HepG2 (cell line): ENCODE data around the gene BHLHE23. TPM values are rescaled to one million over a fixed set of nuclear protein-coding genes. Genes with fewer than 3 reads are reported as not detected.
A peak's percentile ranks its signal among the peaks of the same experiment; 100 is the strongest.

Source experiments
- ATM ChIP-seq: fragments of 450-650 bp; IDR thresholded peaks from 2 replicates; pipeline ENCODE4 v1.7.1; 2017; ENCODE audit warnings: mild to moderate bottlenecking, borderline replicate concordance
- CBFB ChIP-seq: sonication (generic); formaldehyde crosslinking; IDR thresholded peaks from 2 replicates; pipeline ENCODE4 v1.4.0; 2020; ENCODE audit warnings: missing genetic modification reagents
- CEBPG ChIP-seq: IDR thresholded peaks from 2 replicates; pipeline ENCODE4 v1.6.1; 2016
- FOXP1 ChIP-seq, 2 experiments: fragments of 450-650 bp in 1 of 2; IDR thresholded peaks; 2 replicates each; pipeline ENCODE4 v1.6.1; 2017 to 2018; ENCODE audit warnings: antibody characterized with exemption in 1 of 2
- GMEB2 ChIP-seq: IDR thresholded peaks from 2 replicates; pipeline ENCODE4 v1.6.1; 2016; ENCODE audit warnings: missing biosample characterization, missing genetic modification reagents, low read depth
- MXI1 ChIP-seq: IDR thresholded peaks from 3 replicates; pipeline ENCODE4 v1.6.1; 2012; ENCODE audit warnings: low read depth, low read length, inconsistent platforms, borderline replicate concordance
- MYNN ChIP-seq: sonication (generic); formaldehyde crosslinking; IDR thresholded peaks from 2 replicates; pipeline ENCODE4 v1.4.0; 2020; ENCODE audit warnings: mild to moderate bottlenecking, low read depth, missing genetic modification reagents
- NR2F1 ChIP-seq, 2 experiments: fragments of 450-650 bp in 1 of 2; formaldehyde crosslinking in 1 of 2; IDR thresholded peaks; 2 replicates each; pipeline versions ENCODE4 v1.5.0 to v1.6.1; 2016 to 2020; ENCODE audit warnings: mild to moderate bottlenecking in 1 of 2, missing compliant biosample characterization in 1 of 2, missing genetic modification reagents in 1 of 2, moderate library complexity in 1 of 2
- POLR2A ChIP-seq, 2 experiments: IDR thresholded peaks; 2 replicates each; pipeline ENCODE4 v1.6.1; 2011; ENCODE audit warnings: low read depth in 2 of 2, low read length in 2 of 2, mild to moderate bottlenecking in 1 of 2, moderate library complexity in 1 of 2; ENCODE audit not compliant: insufficient read depth in 1 of 2
- REST ChIP-seq, 2 experiments: IDR thresholded peaks; 2 replicates each; pipeline ENCODE4 v1.6.1; 2011 to 2012; ENCODE audit warnings: low read length in 2 of 2, borderline replicate concordance in 1 of 2, low read depth in 1 of 2, mild to moderate bottlenecking in 1 of 2, moderate library complexity in 1 of 2
- WIZ ChIP-seq: sonication (generic); formaldehyde crosslinking; IDR thresholded peaks from 2 replicates; pipeline ENCODE4 v1.5.1; 2020; ENCODE audit warnings: mild to moderate bottlenecking, missing genetic modification reagents
- ZFP37 ChIP-seq: sonication (generic); formaldehyde crosslinking; IDR thresholded peaks from 2 replicates; pipeline ENCODE4 v1.4.0; 2020; ENCODE audit warnings: missing genetic modification reagents, borderline replicate concordance
- ZNF121 ChIP-seq: sonication (generic); formaldehyde crosslinking; IDR thresholded peaks from 2 replicates; pipeline ENCODE4 v1.5.0; 2020; ENCODE audit warnings: mild to moderate bottlenecking, missing genetic modification reagents
- ZNF3 ChIP-seq: IDR thresholded peaks from 2 replicates; pipeline ENCODE4 v1.7.0; 2017; ENCODE audit warnings: inconsistent platforms
- ZNF362 ChIP-seq: sonication (generic); formaldehyde crosslinking; IDR thresholded peaks from 2 replicates; pipeline ENCODE4 v1.4.0; 2020; ENCODE audit warnings: missing genetic modification reagents, mild to moderate bottlenecking, borderline replicate concordance
- ZNF431 ChIP-seq: sonication (generic); formaldehyde crosslinking; IDR thresholded peaks from 2 replicates; pipeline ENCODE4 v1.9.0; 2022; ENCODE audit warnings: missing genetic modification reagents, low read depth, mild to moderate bottlenecking, borderline replicate concordance
- ZNF879 ChIP-seq: sonication (generic); formaldehyde crosslinking; IDR thresholded peaks from 2 replicates; pipeline ENCODE4 v1.8.1; 2023; ENCODE audit warnings: missing genetic modification reagents
- polyA plus RNA-seq, 8 experiments: library from polyadenylated mRNA; depleted of rRNA in 3 of 8; stranded (reverse) in 7 of 8; unstranded in 1 of 8; fragments of >200 nt; fragmentation: Illumina TruSeq in 4 of 8; extraction: Trizol in 4 of 8; gene quantifications; 2 replicates each; pipeline versions ENCODE4 v1.2.1 to v1.2.3, GENCODE V29; 2011 to 2016; ENCODE audit warnings: low read depth in 4 of 8, missing spikeins in 1 of 8, mixed read lengths in 1 of 8; ENCODE audit not compliant: insufficient read depth in 1 of 8
- total RNA-seq, 5 experiments: library from RNA; depleted of rRNA; stranded (reverse); fragments of >200 nt; fragmentation: Illumina TruSeq; extraction: Trizol; gene quantifications; 2 replicates each; pipeline ENCODE4 v1.2.3, GENCODE V29; 2016; ENCODE audit warnings: low read depth in 1 of 5
- TF ChIP-seq, protein P1 (sequence below): sonication (generic); formaldehyde crosslinking; conservative IDR thresholded peaks from 2 replicates; pipeline ENCODE4 v1.4.0; 2020; ENCODE audit warnings: missing genetic modification reagents

BHLHE23 gene
- total and polyA plus RNA-seq, 2 of the 13 experiments (the other 11 are each of a cell fraction or from before 2014, with no cell fraction given): not detected

DNA sequence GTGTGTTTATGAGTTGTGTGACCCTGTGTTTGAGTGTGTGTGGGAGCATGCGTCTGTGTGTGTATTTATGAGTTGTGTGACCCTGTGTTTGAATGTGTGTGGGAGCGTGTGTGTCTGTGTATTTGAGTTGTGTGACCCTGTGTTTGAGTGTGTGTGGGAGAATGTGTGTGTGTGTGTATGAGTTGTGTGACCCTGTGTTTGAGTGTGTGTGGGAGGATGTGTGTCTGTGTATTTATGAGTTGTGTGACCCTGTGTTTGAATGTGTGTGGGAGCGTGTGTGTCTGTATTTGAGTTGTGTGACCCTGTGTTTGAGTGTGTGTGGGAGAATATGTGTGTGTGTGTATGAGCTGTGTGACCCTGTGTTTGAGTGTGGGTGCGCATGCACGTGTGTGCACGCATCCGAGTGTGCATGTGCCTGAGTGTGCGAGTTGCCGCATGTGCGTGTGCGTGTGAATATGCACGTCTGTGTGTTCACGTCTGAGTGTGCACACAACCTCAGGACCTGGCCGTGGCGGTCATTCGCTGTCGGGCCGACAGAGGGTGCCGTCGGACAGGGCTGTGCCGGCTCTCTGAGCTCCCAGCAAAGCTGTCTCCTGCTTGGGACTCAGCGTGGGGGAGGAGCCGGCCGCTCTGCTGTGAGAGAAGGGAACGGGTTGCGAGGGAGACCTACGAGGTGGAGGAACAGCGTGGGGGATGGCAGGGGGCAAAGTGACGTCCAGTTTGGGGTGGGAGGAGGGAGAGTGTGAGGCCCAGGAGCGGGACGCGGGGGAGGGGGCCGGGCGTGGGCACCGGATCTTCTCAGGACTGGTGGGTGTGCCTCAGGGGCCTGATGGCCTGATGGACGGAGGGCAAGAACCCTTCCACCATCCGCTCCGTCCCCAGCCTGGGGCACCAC, 34.6 kb downstream of the BHLHE23 start (continued):
- no peak for TF ChIP-seq GMEB2
- TF ChIP-seq ZNF879: no peak
- TF ChIP-seq NR2F1 (CRISPR knock-in tag; IDR thresholded peaks at IDR 0.05): no peak
- peak; percentile 92 for TF ChIP-seq ZNF431 (CRISPR knock-in tag)
- TF ChIP-seq ATM: no peak
- peak; percentile 71; the same call in 2 of the 3 replicates for TF ChIP-seq MXI1
- TF ChIP-seq MYNN: no peak
- no peak for TF ChIP-seq ZNF362
- TF ChIP-seq, protein P1, sequence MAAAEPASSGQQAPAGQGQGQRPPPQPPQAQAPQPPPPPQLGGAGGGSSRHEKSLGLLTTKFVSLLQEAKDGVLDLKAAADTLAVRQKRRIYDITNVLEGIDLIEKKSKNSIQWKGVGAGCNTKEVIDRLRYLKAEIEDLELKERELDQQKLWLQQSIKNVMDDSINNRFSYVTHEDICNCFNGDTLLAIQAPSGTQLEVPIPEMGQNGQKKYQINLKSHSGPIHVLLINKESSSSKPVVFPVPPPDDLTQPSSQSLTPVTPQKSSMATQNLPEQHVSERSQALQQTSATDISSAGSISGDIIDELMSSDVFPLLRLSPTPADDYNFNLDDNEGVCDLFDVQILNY (CRISPR knock-in tag): no peak
- no peak for TF ChIP-seq ZFP37
- no peak for TF ChIP-seq ZNF121
- 0 out of 2 replicates have a peak, but pooled peaks have one; percentile 87 for TF ChIP-seq WIZ (CRISPR knock-in tag)
- peak; percentile 7; the same call in 1 of the 2 replicates for TF ChIP-seq ZNF3 (CRISPR knock-in tag)
- TF ChIP-seq POLR2A (IDR thresholded peaks at IDR 0.05; ENCODE audit: insufficient read depth in 1 of 2, low read depth in 2 of 2, low read length in 2 of 2): peak in 1 of 2 experiments; percentile 31; a peak in 1 of 4 replicates
- TF ChIP-seq CEBPG (CRISPR knock-in tag): 0 out of 2 replicates have a peak, but pooled peaks have one; percentile 15
- TF ChIP-seq CBFB (CRISPR knock-in tag): peak; percentile 71; the same call in 1 of the 2 replicates
- no peak for TF ChIP-seq FOXP1 (IDR thresholded peaks at IDR 0.05)
- no peak for TF ChIP-seq FOXP1 (CRISPR knock-in tag; IDR thresholded peaks at IDR 0.05)
- no peak for TF ChIP-seq REST (IDR thresholded peaks at IDR 0.05; ENCODE audit: borderline replicate concordance in 1 of 2, low read depth in 1 of 2, low read length in 2 of 2)
